IMR-90 (cell line): ENCODE data around the gene MGST1. TPM values are rescaled to one million over a fixed set of nuclear protein-coding genes. Genes with fewer than 3 reads are reported as not detected.

Experiments
- ATAC-seq: fragments of 200-7000 bp; cut with Tn5 transposase; 2 replicates; pipeline ENCODE4 v1.9.1; 2020; ENCODE audit warnings: low read depth, mild to moderate bottlenecking, moderate library complexity
- BruUV-seq: library from RNA; stranded (reverse); fragments of 400-500 nt; replicated peaks from 2 replicates; lab custom pipeline; 2021; lab: Mats Ljungman, UMichigan
- CTCF ChIA-PET: fragments of 300-600 bp; formaldehyde crosslinking; extraction: SDS; loops from one replicate; lab custom pipeline; 2021; ENCODE audit warnings: antibody characterized with exemption; lab: Yijun Ruan, JAX
- POLR2A ChIA-PET: fragments of 300-600 bp; sonication (Branson Sonifier 250); formaldehyde crosslinking; loops from one replicate; lab custom pipeline; 2022; ENCODE audit warnings: antibody characterized with exemption; ENCODE audit not compliant: unreplicated experiment; lab: Charles Lee
- DNase-seq: peaks from one replicate; pipeline ENCODE4 v3.0.0; 2013
- H2AFZ ChIP-seq: replicated peaks from 2 replicates; pipeline ENCODE3; 2013; ENCODE audit warnings: low read length, mild to moderate bottlenecking; ENCODE audit not compliant: poor library complexity
- H2AK5ac ChIP-seq: 2 replicates; pipeline ENCODE4 v1.6.1; 2013; ENCODE audit warnings: low read depth, low read length, inconsistent platforms
- H2AK9ac ChIP-seq: replicated peaks from 2 replicates; pipeline ENCODE3; 2013; ENCODE audit warnings: mild to moderate bottlenecking, low read depth, low read length, moderate library complexity; ENCODE audit not compliant: poor library complexity
- H2BK120ac ChIP-seq: 2 replicates; pipeline ENCODE4 v1.6.1; 2013; ENCODE audit warnings: low read depth, low read length, inconsistent platforms
- H2BK15ac ChIP-seq: 3 replicates; pipeline ENCODE4 v1.6.1; 2013; ENCODE audit warnings: low read depth, low read length, inconsistent platforms
- H2BK20ac ChIP-seq: 2 replicates; pipeline ENCODE4 v1.6.1; 2013; ENCODE audit warnings: low read depth, mild to moderate bottlenecking, inconsistent platforms, low read length, moderate library complexity
- H2BK5ac ChIP-seq: 2 replicates; pipeline ENCODE4 v1.6.1; 2013; ENCODE audit warnings: mild to moderate bottlenecking, low read depth, low read length, inconsistent platforms; ENCODE audit not compliant: poor library complexity, severe bottlenecking
- H3K14ac ChIP-seq: replicated peaks from 2 replicates; pipeline ENCODE4 v1.6.1; 2013; ENCODE audit warnings: low read depth, low read length, inconsistent platforms
- H3K18ac ChIP-seq: 2 replicates; pipeline ENCODE4 v1.6.1; 2013; ENCODE audit warnings: low read depth, low read length, control low read depth
- H3K23ac ChIP-seq: 2 replicates; pipeline ENCODE4 v1.6.1; 2013; ENCODE audit warnings: low read depth, low read length, inconsistent platforms
- H3K27ac ChIP-seq: 2 replicates; pipeline ENCODE4 v1.5.1; 2013; ENCODE audit warnings: mild to moderate bottlenecking, control low read depth, low read length; ENCODE audit not compliant: insufficient read depth
- H3K27me3 ChIP-seq: 2 replicates; pipeline ENCODE4 v1.6.1; 2013; ENCODE audit warnings: low read length; ENCODE audit not compliant: control insufficient read depth, insufficient read depth
- H3K36me3 ChIP-seq: 2 replicates; pipeline ENCODE4 v1.6.1; 2013; ENCODE audit warnings: low read length, mixed read lengths; ENCODE audit not compliant: control insufficient read depth, insufficient read depth
- H3K4ac ChIP-seq: 2 replicates; pipeline ENCODE4 v1.6.1; 2013; ENCODE audit warnings: low read depth, low read length, inconsistent platforms
- H3K4me1 ChIP-seq: 2 replicates; pipeline ENCODE4 v1.6.1; 2013; ENCODE audit warnings: low read length, mixed read lengths; ENCODE audit not compliant: control insufficient read depth, insufficient read depth
- H3K4me2 ChIP-seq: 2 replicates; pipeline ENCODE4 v1.6.1; 2013; ENCODE audit warnings: low read depth, mild to moderate bottlenecking, control low read depth, low read length, moderate library complexity
- H3K4me3 ChIP-seq: 2 replicates; pipeline ENCODE4 v1.5.1; 2013; ENCODE audit warnings: low read depth, mild to moderate bottlenecking, control low read depth, low read length, moderate library complexity; ENCODE audit not compliant: insufficient read depth
- H3K56ac ChIP-seq: 2 replicates; pipeline ENCODE4 v1.6.1; 2013; ENCODE audit warnings: low read length, inconsistent platforms; ENCODE audit not compliant: insufficient read depth; ENCODE audit errors: extremely low read depth
- H3K79me1 ChIP-seq, 2 experiments: 2 replicates each; pipeline ENCODE4 v1.6.1; 2013; ENCODE audit warnings: low read length in 2 of 2, inconsistent platforms in 1 of 2, low read depth in 1 of 2
- H3K9ac ChIP-seq: 2 replicates; pipeline ENCODE4 v1.6.1; 2013; ENCODE audit warnings: low read depth, low read length, control low read depth
- H3K9me1 ChIP-seq: 2 replicates; pipeline ENCODE4 v1.6.1; 2013; ENCODE audit warnings: low read length, inconsistent platforms; ENCODE audit not compliant: insufficient read depth
- H3K9me3 ChIP-seq: 2 replicates; pipeline ENCODE4 v1.6.1; 2013; ENCODE audit warnings: low read length; ENCODE audit not compliant: control insufficient read depth, insufficient read depth
- H4K20me1 ChIP-seq: 2 replicates; pipeline ENCODE4 v1.6.1; 2013; ENCODE audit warnings: low read length, inconsistent platforms; ENCODE audit not compliant: insufficient read depth
- H4K5ac ChIP-seq: 2 replicates; pipeline ENCODE4 v1.6.1; 2013; ENCODE audit warnings: mild to moderate bottlenecking, low read depth, low read length, control low read depth
- H4K8ac ChIP-seq, 2 experiments: 2 replicates each; pipeline ENCODE4 v1.6.1; 2013; ENCODE audit warnings: low read depth in 2 of 2, low read length in 2 of 2, control low read depth in 1 of 2, inconsistent platforms in 1 of 2
- H4K91ac ChIP-seq: 2 replicates; pipeline ENCODE4 v1.6.1; 2013; ENCODE audit warnings: low read depth, low read length, inconsistent platforms; ENCODE audit not compliant: insufficient read depth
- RAD21 ChIP-seq: IDR thresholded peaks from 2 replicates; pipeline ENCODE4 v1.6.1; 2012; ENCODE audit warnings: low read length, improper control_type of control experiment
- WGBS, 2 experiments: methylation state at CpG; one replicate each; pipeline versions ENCODE4 v1.1.5 to v1.1.7; 2013; ENCODE audit warnings: missing lambda C conversion rate in 2 of 2; ENCODE audit not compliant: insufficient read length in 1 of 2; ENCODE audit errors: extremely low coverage in 2 of 2; 5-methylcytosine and 5-hydroxymethylcytosine counted together
- dilution Hi-C: fragments of 300-500 bp; cut with HindIII; formaldehyde crosslinking; loops from one replicate; pipeline ENCODE4 v1.14.3; 2018; ENCODE audit warnings: low sequenced_read_pairs; ENCODE audit not compliant: unreplicated experiment
- in situ Hi-C: fragments of 300-500 bp; cut with MboI; formaldehyde crosslinking; loops from 3 replicates; pipeline ENCODE4 v1.14.3; 2019; ENCODE audit warnings: low sequenced_read_pairs, inconsistent platforms, mixed read lengths
- intact Hi-C: fragments of 100-400 bp; cut with micrococcal nuclease; formaldehyde crosslinking; loops from 2 replicates; pipeline ENCODE4 v1.10.0; 2022
- polyA plus RNA-seq, 3 experiments: library from polyadenylated mRNA; depleted of rRNA; stranded (reverse); fragments of >200 nt; gene quantifications; 2 replicates each; pipeline ENCODE4 v1.2.3, GENCODE V29; 2012; ENCODE audit warnings: low replicate concordance in 1 of 3
- total RNA-seq: library from RNA; depleted of rRNA; stranded (reverse); fragments of >200 nt; gene quantifications from 2 replicates; pipeline ENCODE4 v1.2.3, GENCODE V29; 2012

MGST1 gene
- total and polyA plus RNA-seq, 2 of the 4 experiments (the other 2 are of a cell fraction), result 105 to 280 TPM

- no peak overlapping the region for H3K4ac ChIP-seq
- H4K8ac ChIP-seq, result no peak overlapping the region
- peaks cover 3% of the 10 kb centered on the region; the same call in 1 of the 2 replicates for H3K9me3 ChIP-seq
- H3K14ac ChIP-seq, result no peak overlapping the region
- no peak overlapping the region for H4K91ac ChIP-seq
- BruUV-seq, result no TSS peak
- no peaks in the 10 kb centered on the region for H3K27me3 ChIP-seq
- no peak overlapping the region for H2AFZ ChIP-seq
- H3K18ac ChIP-seq, result no peak overlapping the region
- H3K9me1 ChIP-seq, result no peaks in the 10 kb centered on the region
- intact Hi-C loops (loop anchor here (10.0 kb wide), 1 partner anchor 1055 kb away; no protein-coding TSS in a partner anchor), in situ Hi-C loops (no loop called here), dilution Hi-C loops (no loop called here)
- no peak overlapping the region for H3K23ac ChIP-seq
- DNase-seq (no peak), ATAC-seq (no peak)
- no peak overlapping the region for H3K56ac ChIP-seq
- H3K36me3 ChIP-seq, result no peaks in the 10 kb centered on the region
- no peak overlapping the region for H2AK9ac ChIP-seq
- H3K4me2 ChIP-seq, result no peak overlapping the region
- H2BK15ac ChIP-seq, result no peak overlapping the region
- H3K79me1 ChIP-seq, result no peaks in the 10 kb centered on the region
- no peak overlapping the region for H3K9ac ChIP-seq
- ChIA-PET POLR2A (no interaction called here), CTCF (interaction anchor here (0.5 kb wide), 1 partner anchor 63 kb away, joined by 3 read pairs; no protein-coding TSS in a partner anchor)
- no peak overlapping the region for H2AK5ac ChIP-seq
- no CpG with 5 or more reads among the region's 2 CpGs for WGBS, 2 experiments
- H2BK5ac ChIP-seq, result no peak overlapping the region
- no peak overlapping the region for H2BK20ac ChIP-seq
- no peak for TF ChIP-seq RAD21
- no peak overlapping the region for H3K27ac ChIP-seq
- H2BK120ac ChIP-seq, result no peak overlapping the region
- H4K5ac ChIP-seq, result no peak overlapping the region
- H4K20me1 ChIP-seq, result no peaks in the 10 kb centered on the region
- no peaks in the 10 kb centered on the region for H3K4me1 ChIP-seq
- H3K4me3 ChIP-seq, result no peak overlapping the region
Observed at GRCh38 chr12:16329594-16329993, 17.9 kb upstream of the MGST1 start.
